Measurements from ENCODE around the gene ZFAND2A.

- TF ChIP-seq, protein P1, sequence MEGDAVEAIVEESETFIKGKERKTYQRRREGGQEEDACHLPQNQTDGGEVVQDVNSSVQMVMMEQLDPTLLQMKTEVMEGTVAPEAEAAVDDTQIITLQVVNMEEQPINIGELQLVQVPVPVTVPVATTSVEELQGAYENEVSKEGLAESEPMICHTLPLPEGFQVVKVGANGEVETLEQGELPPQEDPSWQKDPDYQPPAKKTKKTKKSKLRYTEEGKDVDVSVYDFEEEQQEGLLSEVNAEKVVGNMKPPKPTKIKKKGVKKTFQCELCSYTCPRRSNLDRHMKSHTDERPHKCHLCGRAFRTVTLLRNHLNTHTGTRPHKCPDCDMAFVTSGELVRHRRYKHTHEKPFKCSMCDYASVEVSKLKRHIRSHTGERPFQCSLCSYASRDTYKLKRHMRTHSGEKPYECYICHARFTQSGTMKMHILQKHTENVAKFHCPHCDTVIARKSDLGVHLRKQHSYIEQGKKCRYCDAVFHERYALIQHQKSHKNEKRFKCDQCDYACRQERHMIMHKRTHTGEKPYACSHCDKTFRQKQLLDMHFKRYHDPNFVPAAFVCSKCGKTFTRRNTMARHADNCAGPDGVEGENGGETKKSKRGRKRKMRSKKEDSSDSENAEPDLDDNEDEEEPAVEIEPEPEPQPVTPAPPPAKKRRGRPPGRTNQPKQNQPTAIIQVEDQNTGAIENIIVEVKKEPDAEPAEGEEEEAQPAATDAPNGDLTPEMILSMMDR (IDR thresholded peaks at IDR 0.05; ENCODE audit: low read depth, low read length): no peak
- TF ChIP-seq, protein P2, sequence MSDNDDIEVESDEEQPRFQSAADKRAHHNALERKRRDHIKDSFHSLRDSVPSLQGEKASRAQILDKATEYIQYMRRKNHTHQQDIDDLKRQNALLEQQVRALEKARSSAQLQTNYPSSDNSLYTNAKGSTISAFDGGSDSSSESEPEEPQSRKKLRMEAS (IDR thresholded peaks at IDR 0.05; ENCODE audit: low read depth, low read length): no peak
- no peak for TF ChIP-seq POLR2A (IDR thresholded peaks at IDR 0.05; ENCODE audit: extremely low read depth, insufficient read length)
These were observed 18.3 kb downstream of the ZFAND2A start for GRCh38 chr7:1141651-1142050.
